ENCODE measurements around the gene MAT1A.

Gene MAT1A

GRCh38 chr10:80281784-80282765, 7.4 kb downstream of the MAT1A start:
- no peak for DNase-seq

- DNase-seq = no peak
Measured at GRCh38 chr10:80281292-80281691, 8.2 kb downstream of the MAT1A start.

GRCh38 chr10:80280071-80280800, 9.2 kb downstream of the MAT1A start:
- DNase-seq = no peak

GRCh38 chr10:80279146-80279545, 10.3 kb downstream of the MAT1A start:
- DNase-seq = no peak

GRCh38 chr10:80278480-80278879, 11.0 kb downstream of the MAT1A start:
- no peak for DNase-seq

- DNase-seq = no peak
Measured at GRCh38 chr10:80277567-80278250, 11.7 kb downstream of the MAT1A start.

- DNase-seq = no peak
Measured at GRCh38 chr10:80277016-80277415, 12.4 kb downstream of the MAT1A start.

- no peak for DNase-seq
Measured at GRCh38 chr10:80276335-80276734, 13.1 kb downstream of the MAT1A start.

- no peak for DNase-seq
Measured at GRCh38 chr10:80275756-80276155, 13.7 kb downstream of the MAT1A start.

- no peak for DNase-seq
Measured at GRCh38 chr10:80275135-80275498, 14.3 kb downstream of the MAT1A start.

GRCh38 chr10:80274396-80275134, 14.9 kb downstream of the MAT1A start:
- no peak for DNase-seq

GRCh38 chr10:80273523-80274170, 15.8 kb downstream of the MAT1A start:
- DNase-seq = no peak

GRCh38 chr10:80272793-80273522, 16.5 kb downstream of the MAT1A start:
- DNase-seq = no peak

GRCh38 chr10:80271416-80271815, 18.0 kb downstream of the MAT1A start:
- no peak for DNase-seq

- DNase-seq = no peak
Measured at GRCh38 chr10:80270887-80271286, 18.6 kb downstream of the MAT1A start.

- DNase-seq = no peak
Measured at GRCh38 chr10:80268938-80269588, 20.4 kb downstream of the MAT1A start.

GRCh38 chr10:80268266-80268665, 21.2 kb downstream of the MAT1A start:
- DNase-seq = no peak

- DNase-seq = no peak
Measured at GRCh38 chr10:80266513-80266863, 23.0 kb downstream of the MAT1A start.

GRCh38 chr10:80265740-80266512, 23.5 kb downstream of the MAT1A start:
- DNase-seq = no peak
